Measurements from ENCODE around the gene RNF113B.

- TF ChIP-seq CTCF (IDR thresholded peaks at IDR 0.05; ENCODE audit: low read depth, low read length, poor library complexity, severe bottlenecking) (no peak), EZH2phosphoT487 (IDR thresholded peaks at IDR 0.05; ENCODE audit: borderline replicate concordance, low read length) (no peak)
Observed at GRCh38 chr13:98180092-98180491, 3.0 kb upstream of the RNF113B start.

Data from DOHH2 (cell line).